Amniotic stem cell (primary cell): ENCODE results near the gene TRABD.
"Not testable (repeated sequence)": the region's sequence is repeated elsewhere in the genome, so short reads cannot be mapped to it uniquely, and the experiment has no call there.

ENCODE experiments used
- DNase-seq: peaks from one replicate; lab custom pipeline; 2025; lab: John Stamatoyannopoulos, UW

The TRABD gene

DNA sequence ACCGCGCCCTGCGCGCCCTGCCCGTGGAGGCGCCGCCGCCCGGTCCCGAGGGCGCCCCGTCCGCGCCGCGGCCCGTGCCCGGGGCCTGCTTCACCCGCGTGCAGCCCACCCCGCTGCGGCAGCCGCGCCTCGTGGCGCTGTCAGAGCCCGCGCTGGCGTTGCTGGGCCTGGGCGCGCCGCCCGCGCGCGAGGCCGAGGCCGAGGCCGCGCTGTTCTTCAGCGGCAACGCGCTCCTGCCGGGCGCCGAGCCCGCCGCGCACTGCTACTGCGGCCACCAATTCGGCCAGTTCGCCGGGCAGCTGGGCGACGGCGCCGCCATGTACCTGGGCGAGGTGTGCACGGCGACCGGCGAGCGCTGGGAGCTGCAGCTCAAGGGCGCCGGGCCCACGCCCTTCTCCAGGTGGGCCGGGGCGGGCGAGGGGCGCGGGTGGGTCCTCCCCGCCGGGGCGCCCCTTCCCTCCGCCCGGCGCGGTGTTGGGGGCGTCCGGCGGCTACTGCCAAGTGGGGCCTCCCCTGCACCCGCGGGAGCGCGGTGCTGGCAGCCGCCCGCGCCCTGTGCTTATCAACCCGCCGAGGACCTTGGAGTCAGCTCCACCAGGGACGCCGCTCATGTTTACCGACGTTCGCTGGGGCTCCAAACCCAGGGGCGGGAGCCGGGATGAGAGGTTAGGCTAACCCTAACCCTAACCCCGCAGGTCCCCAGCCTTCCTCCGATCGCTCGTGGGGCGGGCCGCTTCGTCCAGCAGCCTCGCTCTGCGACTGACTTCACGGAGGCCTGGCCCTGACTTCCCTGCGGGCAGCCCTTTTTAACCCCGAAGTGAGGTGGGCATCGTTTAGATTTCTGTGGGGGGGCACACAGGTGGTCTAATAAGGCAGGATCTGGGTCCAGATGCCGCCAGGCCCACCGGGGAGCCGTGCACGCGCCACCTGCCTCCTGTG is 15.7 kb downstream of the TRABD start:
- no peak for DNase-seq

- no peak for DNase-seq
These were observed 16.5 kb downstream of the TRABD start for GRCh38 chr22:50202130-50202666.

- DNase-seq, result no peak
These were observed 17.6 kb downstream of the TRABD start for GRCh38 chr22:50203288-50203687.

GRCh38 chr22:50204571-50204970 is 18.9 kb downstream of the TRABD start:
- DNase-seq, result no peak

DNA sequence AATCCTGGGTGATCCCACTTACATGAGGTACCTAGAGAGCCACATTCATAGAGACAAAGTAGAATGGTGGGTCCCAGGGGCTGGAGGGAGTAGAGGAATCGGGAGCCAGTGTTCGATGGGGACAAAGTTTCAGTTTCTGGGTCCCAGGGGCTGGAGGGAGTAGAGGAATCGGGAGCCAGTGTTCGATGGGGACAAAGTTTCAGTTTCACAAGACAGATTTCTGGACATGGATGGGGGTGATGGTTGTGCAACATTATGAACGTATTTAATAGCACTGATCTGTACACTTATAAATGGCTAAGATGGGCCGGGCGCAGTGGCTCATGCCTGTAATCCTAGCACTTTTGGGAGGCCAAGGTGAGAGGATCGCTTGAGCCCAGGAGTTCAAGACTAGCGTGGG is 19.3 kb downstream of the TRABD start:
- DNase-seq, result not testable (repeated sequence)

- no peak for DNase-seq
These were observed 20.3 kb downstream of the TRABD start for GRCh38 chr22:50205781-50206569.

DNA sequence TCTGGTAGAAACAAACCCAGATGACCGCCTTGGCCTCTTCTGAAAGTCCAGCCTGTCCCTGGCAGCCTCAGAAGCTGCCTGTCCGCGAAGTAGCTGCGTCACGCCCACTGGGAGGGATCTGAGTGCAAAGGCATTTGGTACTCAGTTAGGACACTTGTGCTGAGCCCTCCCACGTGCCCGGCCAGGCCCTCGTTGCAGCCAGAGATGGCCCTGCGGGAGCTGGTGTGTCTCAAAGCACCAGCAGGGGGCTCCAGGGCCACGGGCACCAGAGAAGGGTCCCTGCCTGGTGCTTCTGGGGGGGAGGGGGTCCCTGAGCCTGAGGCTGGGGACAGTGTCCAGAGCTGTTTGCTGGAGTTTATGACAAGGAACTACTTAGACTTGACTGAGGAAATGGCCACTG is 20.9 kb downstream of the TRABD start:
- no peak for DNase-seq

DNA sequence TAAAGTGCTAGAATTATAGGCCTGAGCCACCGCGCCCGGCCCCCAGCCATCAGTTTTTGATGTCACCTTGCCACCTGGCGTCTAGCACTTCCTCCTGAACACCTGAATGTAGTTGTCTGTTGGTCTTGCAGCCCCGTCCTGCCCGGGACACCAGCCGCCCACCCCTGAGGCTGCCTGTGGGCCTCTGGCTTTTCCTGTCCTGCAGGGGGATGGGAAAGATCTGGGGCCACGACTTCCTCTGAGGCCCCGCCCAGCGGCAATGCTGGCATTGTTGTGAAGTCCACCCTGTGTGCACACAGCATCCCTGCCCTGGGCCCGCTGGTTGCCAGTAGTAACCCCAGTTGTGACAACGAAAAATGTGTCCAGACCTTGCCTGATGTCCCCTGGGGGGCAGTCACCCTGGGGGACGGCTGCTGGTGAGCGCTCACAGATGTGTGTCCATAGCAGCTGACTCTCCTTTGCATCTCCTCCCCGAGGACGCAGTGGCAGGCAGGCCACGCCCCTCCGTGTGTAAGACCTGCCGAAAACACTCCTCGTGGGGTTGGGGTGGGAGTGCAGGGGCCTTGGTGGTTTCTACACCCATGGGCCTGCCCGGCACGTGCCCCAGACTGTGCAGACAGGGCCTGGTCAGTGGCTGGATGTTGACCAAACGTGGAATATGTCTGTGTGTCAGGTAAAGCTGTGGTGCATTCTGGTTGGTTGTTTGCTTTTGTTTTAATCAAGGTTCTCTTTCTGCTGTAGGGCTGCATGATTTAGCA is 21.8 kb downstream of the TRABD start:
- no peak for DNase-seq

DNA sequence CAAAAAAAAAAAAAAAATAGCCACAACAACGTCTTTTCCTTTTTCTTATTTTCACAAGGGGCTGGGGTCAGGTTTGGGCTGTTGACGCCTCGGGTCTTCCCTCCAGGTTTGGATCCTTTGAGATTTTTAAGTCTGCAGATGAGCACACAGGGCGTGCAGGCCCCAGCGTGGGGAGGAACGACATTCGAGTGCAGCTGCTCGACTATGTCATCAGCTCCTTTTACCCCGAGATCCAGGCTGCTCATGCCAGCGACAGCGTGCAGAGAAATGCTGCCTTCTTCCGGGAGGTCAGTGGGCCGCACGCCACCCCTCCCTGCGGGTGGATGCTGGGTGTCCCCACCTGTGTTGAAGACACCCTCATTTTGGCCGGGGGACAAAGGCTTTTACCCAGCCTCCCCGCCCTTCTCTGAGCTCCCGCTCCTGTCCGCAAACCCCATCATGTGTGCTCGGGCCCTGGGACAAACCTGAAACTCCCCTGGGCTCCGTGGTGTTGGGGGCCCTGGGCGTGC is 22.8 kb downstream of the TRABD start:
- no peak for DNase-seq

- DNase-seq, result no peak
These were observed 23.5 kb downstream of the TRABD start for GRCh38 chr22:50208939-50209892.

DNA sequence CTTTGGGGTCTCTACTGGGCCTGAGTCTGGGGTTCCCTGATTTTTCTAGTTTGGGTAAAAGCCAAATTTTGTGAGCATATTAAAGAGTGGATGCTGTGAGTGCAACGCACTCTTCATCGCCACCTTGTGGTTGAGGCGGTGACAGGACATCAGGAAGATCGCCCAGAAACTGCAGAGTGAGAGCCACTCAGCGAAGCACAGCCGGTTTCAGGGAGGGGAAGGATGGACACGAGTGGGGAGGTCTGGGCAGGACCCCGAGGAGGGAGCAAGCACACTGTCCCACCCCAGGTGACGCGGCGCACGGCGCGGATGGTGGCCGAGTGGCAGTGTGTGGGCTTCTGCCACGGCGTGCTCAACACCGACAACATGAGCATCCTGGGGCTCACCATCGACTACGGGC is 24.2 kb downstream of the TRABD start:
- no peak for DNase-seq

GRCh38 chr22:50210378-50211139 is 24.8 kb downstream of the TRABD start:
- DNase-seq, result no peak

GRCh38 chr22:50211147-50211546 is 25.4 kb downstream of the TRABD start:
- DNase-seq, result no peak

GRCh38 chr22:50213263-50213662 is 27.6 kb downstream of the TRABD start:
- no peak for DNase-seq

- DNase-seq, result no peak
These were observed 29.8 kb downstream of the TRABD start for GRCh38 chr22:50215297-50216054.

DNA sequence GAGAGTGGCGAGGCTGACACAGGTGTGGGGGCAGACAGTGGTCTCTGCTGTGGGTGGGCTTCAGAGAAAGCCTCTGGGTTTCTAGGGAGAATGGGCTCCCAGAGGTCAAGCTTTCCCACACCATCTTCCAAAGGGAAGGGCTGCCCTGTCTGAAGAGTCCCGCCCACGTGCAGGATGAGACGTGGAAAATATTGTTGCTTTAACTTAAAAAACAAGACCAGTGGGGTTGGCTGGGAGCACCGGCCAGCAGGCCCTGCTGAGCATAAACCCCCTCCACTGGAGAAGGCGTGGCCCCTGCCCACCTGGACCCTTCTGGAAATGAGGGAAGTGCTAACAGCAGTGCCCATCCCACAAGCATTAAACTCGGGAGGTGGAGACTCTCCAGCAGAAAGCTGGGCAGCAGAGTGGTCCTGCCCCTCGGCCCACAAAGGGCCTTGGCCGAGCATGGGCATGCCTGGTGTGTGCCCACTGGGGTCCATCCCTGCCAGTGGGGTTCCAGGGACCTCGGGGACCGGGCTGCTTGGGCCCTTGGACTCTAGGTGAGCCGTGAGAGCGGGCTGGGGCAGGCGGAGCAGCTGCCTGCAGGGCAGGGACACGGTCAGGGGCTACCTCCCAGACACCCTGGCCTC is 30.5 kb downstream of the TRABD start:
- DNase-seq, result no peak

- DNase-seq, result no peak
These were observed 31.2 kb downstream of the TRABD start for GRCh38 chr22:50216684-50217520.
